CD14-positive monocyte (primary cell): ENCODE data around the gene SSX2B. TPM values are rescaled to one million over a fixed set of nuclear protein-coding genes. Genes with fewer than 3 reads are reported as not detected.
"Not testable (repeated sequence)": the region's sequence is repeated elsewhere in the genome, so short reads cannot be mapped to it uniquely, and the experiment has no call there.

Experiments
- DNase-seq, 3 donors: peaks; one replicate each; pipeline ENCODE4 v3.0.0-alpha.2; 2011 to 2022
- H2AFZ ChIP-seq: 2 replicates; pipeline ENCODE4 v1.6.0; 2012; ENCODE audit warnings: mild to moderate bottlenecking, low read depth, low read length, inconsistent platforms; ENCODE audit not compliant: insufficient read depth, poor library complexity, severe bottlenecking
- H3K27ac ChIP-seq, 2 donors: 1 replicate in 1 of 2; 2 replicates in 1 of 2; pipeline ENCODE4 v1.5.1; 2012 to 2013; ENCODE audit warnings: low read length in 2 of 2, control low read depth in 1 of 2, inconsistent platforms in 1 of 2, low read depth in 1 of 2, mild to moderate bottlenecking in 1 of 2
- H3K27me3 ChIP-seq, 2 donors: one replicate each; pipeline versions ENCODE4 v1.6.0 to v1.6.1; 2011 to 2013; ENCODE audit warnings: low read length in 2 of 2; ENCODE audit not compliant: control insufficient read depth in 2 of 2, insufficient read depth in 2 of 2
- H3K36me3 ChIP-seq, 2 donors: replicated peaks in 1 of 2; 1 replicate in 1 of 2; 2 replicates in 1 of 2; pipeline versions ENCODE4 v1.5.1 to v1.6.1; 2012 to 2013; ENCODE audit warnings: low read length in 2 of 2, control low read depth in 1 of 2, inconsistent platforms in 1 of 2, mild to moderate bottlenecking in 1 of 2; ENCODE audit not compliant: insufficient read depth in 2 of 2, control insufficient read depth in 1 of 2
- H3K4me1 ChIP-seq, 2 donors: 1 replicate in 1 of 2; 2 replicates in 1 of 2; pipeline versions ENCODE4 v1.5.1 to v1.6.1; 2012 to 2013; ENCODE audit warnings: low read length in 2 of 2, control low read depth in 1 of 2, inconsistent platforms in 1 of 2, mild to moderate bottlenecking in 1 of 2, moderate library complexity in 1 of 2; ENCODE audit not compliant: insufficient read depth in 2 of 2, control insufficient read depth in 1 of 2
- H3K4me2 ChIP-seq: replicated peaks from 2 replicates; pipeline ENCODE3; 2012; ENCODE audit warnings: low read length, moderate library complexity, mild to moderate bottlenecking; ENCODE audit not compliant: poor library complexity, severe bottlenecking; ENCODE audit errors: extremely low read depth
- H3K4me3 ChIP-seq, 3 experiments: fragments of 200-600 bp in 1 of 3; sonication (generic) in 1 of 3; replicated peaks in 1 of 3; 1 replicate in 2 of 3; 2 replicates in 1 of 3; pipeline ENCODE4 v1.5.1; 2011 to 2013; ENCODE audit warnings: low read length in 3 of 3, mild to moderate bottlenecking in 3 of 3, control low read depth in 2 of 3, low read depth in 2 of 3, inconsistent platforms in 1 of 3, moderate library complexity in 1 of 3
- H3K79me2 ChIP-seq: 2 replicates; pipeline ENCODE4 v1.6.0; 2012; ENCODE audit warnings: mild to moderate bottlenecking, control low read depth, inconsistent platforms, low read length, moderate library complexity; ENCODE audit not compliant: insufficient read depth
- H3K9ac ChIP-seq: 2 replicates; pipeline ENCODE4 v1.6.0; 2017; ENCODE audit warnings: low read length, mild to moderate bottlenecking; ENCODE audit not compliant: insufficient read depth, poor library complexity, severe bottlenecking
- H3K9me3 ChIP-seq, 2 donors: replicated peaks in 1 of 2; 1 replicate in 1 of 2; 2 replicates in 1 of 2; pipeline versions ENCODE4 v1.5.1 to v1.6.1; 2012 to 2013; ENCODE audit warnings: low read length in 2 of 2, control low read depth in 1 of 2; ENCODE audit not compliant: control insufficient read depth in 1 of 2, insufficient read depth in 1 of 2
- H4K20me1 ChIP-seq: 2 replicates; pipeline ENCODE4 v1.6.0; 2012; ENCODE audit warnings: mild to moderate bottlenecking, low read length, control low read depth, moderate library complexity; ENCODE audit not compliant: insufficient read depth
- H3K27ac Mint-ChIP-seq, 7 donors: one replicate each; pipeline ENCODE4 v1.8.0; 2020; ENCODE audit warnings: mild to moderate bottlenecking in 7 of 7, mixed read lengths in 7 of 7, moderate library complexity in 6 of 7, inconsistent platforms in 2 of 7
- H3K27me3 Mint-ChIP-seq, 3 donors: one replicate each; pipeline ENCODE4 v1.8.0; 2021 to 2022; ENCODE audit warnings: low read depth in 3 of 3, mild to moderate bottlenecking in 3 of 3, mixed read lengths in 3 of 3, moderate library complexity in 3 of 3, inconsistent platforms in 1 of 3
- H3K36me3 Mint-ChIP-seq, 2 donors: one replicate each; pipeline ENCODE4 v1.8.0; 2020; ENCODE audit warnings: mixed read lengths in 2 of 2, inconsistent platforms in 1 of 2, mild to moderate bottlenecking in 1 of 2
- H3K4me1 Mint-ChIP-seq: one replicate; pipeline ENCODE4 v1.8.0; 2020; ENCODE audit warnings: mild to moderate bottlenecking, mixed read lengths
- H3K4me3 Mint-ChIP-seq, 2 donors: one replicate each; pipeline ENCODE4 v1.8.0; 2020; ENCODE audit warnings: mild to moderate bottlenecking in 2 of 2, mixed read lengths in 2 of 2, moderate library complexity in 1 of 2
- H3K9me3 Mint-ChIP-seq, 7 donors: one replicate each; pipeline ENCODE4 v1.8.0; 2020 to 2022; ENCODE audit warnings: mixed read lengths in 7 of 7, mild to moderate bottlenecking in 6 of 7, moderate library complexity in 6 of 7, inconsistent platforms in 2 of 7
- WGBS: methylation state at CpG from one replicate; pipeline ENCODE4 v1.1.5; 2013; ENCODE audit warnings: missing lambda C conversion rate; ENCODE audit not compliant: insufficient coverage; 5-methylcytosine and 5-hydroxymethylcytosine counted together
- intact Hi-C, 2 donors: fragments of 100-400 bp; cut with micrococcal nuclease; formaldehyde crosslinking; loops; one replicate each; pipeline versions ENCODE4 v1.15.0 to v1.15.1; 2023
- polyA minus RNA-seq: library from RNA; depleted of rRNA, polyadenylated mRNA; stranded (reverse); fragments of >200 nt; gene quantifications from 2 replicates; pipeline ENCODE4 v1.2.3, GENCODE V29; 2012
- polyA plus RNA-seq, 3 donors: library from polyadenylated mRNA; depleted of rRNA in 1 of 3; unstranded in 2 of 3; stranded (reverse) in 1 of 3; fragments of 300-500 nt in 2 of 3; fragments of >200 nt in 1 of 3; fragmentation: Illumina TruSeq in 2 of 3; gene quantifications; 1 replicate in 2 of 3; 2 replicates in 1 of 3; pipeline ENCODE4 v1.2.3, GENCODE V29; 2012 to 2021
- total RNA-seq, 12 experiments: library from RNA in 1 of 12; stranded (reverse) in 1 of 12; fragments of 120-200 nt in 1 of 12; gene quantifications; one replicate each; pipeline ENCODE4 v1.2.4 and lab custom pipeline; 2013 to 2026; ENCODE audit warnings: mixed read lengths in 6 of 12, inconsistent platforms in 1 of 12

Gene SSX2B, protein sequence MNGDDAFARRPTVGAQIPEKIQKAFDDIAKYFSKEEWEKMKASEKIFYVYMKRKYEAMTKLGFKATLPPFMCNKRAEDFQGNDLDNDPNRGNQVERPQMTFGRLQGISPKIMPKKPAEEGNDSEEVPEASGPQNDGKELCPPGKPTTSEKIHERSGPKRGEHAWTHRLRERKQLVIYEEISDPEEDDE
- total RNA-seq (2013), result not detected
- polyA plus RNA-seq, result not detected
- 0.28 TPM in 1 of 2 replicates, not detected in the other for polyA minus RNA-seq
- total RNA-seq (lab: John Stamatoyannopoulos, UW), result 0 reads per million in 11 experiments

DNA sequence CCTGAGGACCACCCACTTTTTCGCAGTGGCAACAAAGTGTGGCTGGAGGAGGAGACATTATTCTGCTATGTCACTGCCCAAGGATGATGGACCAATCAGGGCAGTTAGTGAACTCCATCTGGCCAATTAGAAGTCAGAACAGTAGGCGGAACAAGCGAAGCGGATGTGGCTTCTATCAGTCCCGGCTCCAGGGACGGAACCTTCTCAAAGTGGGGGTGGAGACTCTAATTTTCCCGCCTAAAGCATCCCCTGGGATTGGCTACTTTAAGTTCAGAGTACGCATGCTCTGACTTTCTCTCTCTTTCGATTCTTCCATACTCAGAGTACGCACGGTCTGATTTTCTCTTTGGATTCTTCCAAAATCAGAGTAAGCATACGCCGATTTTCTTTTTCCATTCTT, at the start of gene SSX2B:
SSX2B (plus strand) TSS at position 301 of the 400 bp plus-strand sequence. CDS start 1,429 bp downstream, outside the sequence.
- H3K79me2 ChIP-seq, DNase-seq, intact Hi-C loops, H3K27ac Mint-ChIP-seq, H3K27ac ChIP-seq, H3K9me3 Mint-ChIP-seq, H4K20me1 ChIP-seq, H3K9me3 ChIP-seq, H3K36me3 Mint-ChIP-seq, H3K9ac ChIP-seq, H3K4me3 Mint-ChIP-seq, H3K27me3 ChIP-seq, H3K4me1 Mint-ChIP-seq, H3K4me3 ChIP-seq, H3K36me3 ChIP-seq, H3K27me3 Mint-ChIP-seq, H3K4me1 ChIP-seq, H2AFZ ChIP-seq, H3K4me2 ChIP-seq: not testable (repeated sequence)
- no CpG with 5 or more reads among the region's 13 CpGs for WGBS

DNA sequence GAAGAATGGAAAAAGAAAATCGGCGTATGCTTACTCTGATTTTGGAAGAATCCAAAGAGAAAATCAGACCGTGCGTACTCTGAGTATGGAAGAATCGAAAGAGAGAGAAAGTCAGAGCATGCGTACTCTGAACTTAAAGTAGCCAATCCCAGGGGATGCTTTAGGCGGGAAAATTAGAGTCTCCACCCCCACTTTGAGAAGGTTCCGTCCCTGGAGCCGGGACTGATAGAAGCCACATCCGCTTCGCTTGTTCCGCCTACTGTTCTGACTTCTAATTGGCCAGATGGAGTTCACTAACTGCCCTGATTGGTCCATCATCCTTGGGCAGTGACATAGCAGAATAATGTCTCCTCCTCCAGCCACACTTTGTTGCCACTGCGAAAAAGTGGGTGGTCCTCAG, 44.0 kb upstream of the SSX2B start, which contains the start of gene SSX2:
SSX2 (minus strand) TSS at position 101 of the 400 bp plus-strand sequence. CDS start 1,429 bp downstream, outside the sequence.
- H3K9me3 ChIP-seq, H3K4me3 Mint-ChIP-seq, H3K27ac Mint-ChIP-seq, H3K27ac ChIP-seq, H3K27me3 Mint-ChIP-seq, H3K4me3 ChIP-seq, H3K36me3 Mint-ChIP-seq, H3K9me3 Mint-ChIP-seq, H3K79me2 ChIP-seq, H3K4me1 Mint-ChIP-seq, H4K20me1 ChIP-seq, H3K9ac ChIP-seq, H2AFZ ChIP-seq, H3K4me1 ChIP-seq, H3K27me3 ChIP-seq, H3K36me3 ChIP-seq, H3K4me2 ChIP-seq, DNase-seq, intact Hi-C loops: not testable (repeated sequence)
- no CpG with 5 or more reads among the region's 13 CpGs for WGBS

DNA sequence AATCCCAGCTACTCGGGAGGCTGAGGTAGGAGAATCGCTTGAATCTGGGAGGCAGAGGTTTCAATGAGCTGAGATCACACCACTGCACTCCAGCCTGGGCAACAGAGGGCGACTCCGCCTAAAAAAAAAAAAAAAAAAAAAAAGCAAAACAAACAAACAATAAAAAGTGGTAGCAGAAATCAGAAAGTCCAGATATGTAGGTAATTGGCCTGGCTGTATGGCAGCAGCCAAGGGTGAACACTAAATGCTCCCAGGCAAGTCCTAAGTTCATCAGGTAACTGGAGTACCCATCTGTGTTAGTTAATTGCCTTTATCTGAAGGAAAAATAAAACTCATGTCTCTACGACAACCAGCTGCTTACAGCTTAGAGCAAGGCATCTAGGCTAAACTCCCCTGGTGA, 14.9 kb downstream of the SSX2B start:
- DNase-seq, H3K4me2 ChIP-seq, H3K4me1 ChIP-seq, H3K9ac ChIP-seq, H3K27me3 Mint-ChIP-seq, H3K9me3 Mint-ChIP-seq, H3K36me3 Mint-ChIP-seq, H3K36me3 ChIP-seq, H4K20me1 ChIP-seq, H3K27me3 ChIP-seq, H3K4me3 ChIP-seq, H3K4me3 Mint-ChIP-seq, H3K9me3 ChIP-seq, H3K27ac Mint-ChIP-seq, H3K4me1 Mint-ChIP-seq, H3K79me2 ChIP-seq, H3K27ac ChIP-seq, intact Hi-C loops, H2AFZ ChIP-seq: not testable (repeated sequence)
- no CpG with 5 or more reads among the region's 5 CpGs for whole genome bisulfite sequencing

DNA sequence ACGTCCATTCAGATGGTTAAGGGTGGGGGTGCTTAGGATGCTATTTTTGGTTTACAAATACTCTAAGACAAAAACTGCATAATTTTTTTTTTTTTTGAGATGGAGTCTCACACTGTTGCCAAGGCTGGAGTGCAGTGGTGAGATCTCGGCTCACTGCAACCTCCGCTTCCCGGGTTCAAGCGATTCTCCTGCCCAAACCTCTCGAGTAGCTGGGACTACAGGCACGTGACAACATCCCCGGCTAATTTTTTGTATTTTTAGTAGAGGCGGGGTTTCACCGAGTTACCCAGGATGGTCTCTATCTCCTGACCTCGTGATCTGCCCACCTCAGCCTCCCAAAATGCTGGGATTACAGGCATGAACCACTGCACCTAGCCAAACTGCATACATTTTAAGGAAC, 22.5 kb downstream of the SSX2B start:
- H3K36me3 ChIP-seq, H4K20me1 ChIP-seq, H3K27ac ChIP-seq, intact Hi-C loops, H3K9me3 Mint-ChIP-seq, H3K9ac ChIP-seq, H3K27me3 ChIP-seq, DNase-seq, H3K4me1 ChIP-seq, H3K9me3 ChIP-seq, H3K4me2 ChIP-seq, H3K4me3 ChIP-seq, H3K27ac Mint-ChIP-seq, H3K4me3 Mint-ChIP-seq, H3K79me2 ChIP-seq, H3K27me3 Mint-ChIP-seq, H3K4me1 Mint-ChIP-seq, H2AFZ ChIP-seq, H3K36me3 Mint-ChIP-seq: not testable (repeated sequence)
- WGBS, result no CpG with 5 or more reads among the region's 11 CpGs
